KMS-11 (cell line): ENCODE data around the gene CTNNA1.

Experiments used
- H2AFZ ChIP-seq: fragments of 200-600 bp; sonication (generic); 2 replicates; pipeline ENCODE4 v1.6.1; 2016; ENCODE audit warnings: antibody characterized with exemption, mixed run types, low read depth
- H3K27ac ChIP-seq: fragments of 200-600 bp; sonication (generic); 2 replicates; pipeline ENCODE4 v1.6.1; 2016; ENCODE audit warnings: mild to moderate bottlenecking, mixed run types
- H3K27me3 ChIP-seq: fragments of 200-600 bp; sonication (generic); 2 replicates; pipeline ENCODE4 v1.6.1; 2017; ENCODE audit warnings: mild to moderate bottlenecking, low read depth, mixed run types, moderate library complexity; ENCODE audit not compliant: insufficient read depth
- H3K36me3 ChIP-seq: fragments of 200-600 bp; sonication (generic); 2 replicates; pipeline ENCODE4 v1.6.1; 2017; ENCODE audit warnings: mild to moderate bottlenecking, mixed run types; ENCODE audit not compliant: insufficient read depth
- H3K4me1 ChIP-seq: fragments of 200-600 bp; sonication (generic); 2 replicates; pipeline ENCODE4 v1.6.1; 2016; ENCODE audit warnings: mild to moderate bottlenecking, low read depth, mixed run types; ENCODE audit not compliant: poor library complexity, severe bottlenecking
- H3K4me2 ChIP-seq: fragments of 200-600 bp; sonication (generic); 2 replicates; pipeline ENCODE4 v1.7.0; 2016; ENCODE audit warnings: mild to moderate bottlenecking, mixed run types
- H3K4me3 ChIP-seq: fragments of 200-600 bp; sonication (generic); IDR thresholded peaks from 2 replicates; pipeline ENCODE4 v1.6.1; 2017; ENCODE audit warnings: low read depth, low read length, mixed read lengths; ENCODE audit not compliant: insufficient read depth
- H3K79me2 ChIP-seq: fragments of 200-600 bp; sonication (generic); 2 replicates; pipeline ENCODE4 v1.6.1; 2016; ENCODE audit warnings: low read depth, mixed run types; ENCODE audit not compliant: insufficient read depth
- H3K9ac ChIP-seq: fragments of 200-600 bp; sonication (generic); 2 replicates; pipeline ENCODE4 v1.6.1; 2016; ENCODE audit warnings: mild to moderate bottlenecking, mixed run types
- H4K20me1 ChIP-seq: fragments of 200-600 bp; sonication (generic); 2 replicates; pipeline ENCODE4 v1.6.1; 2016; ENCODE audit warnings: mild to moderate bottlenecking, mixed run types; ENCODE audit not compliant: insufficient read depth
- CTCF ChIP-seq: fragments of 200-600 bp; sonication (generic); conservative IDR thresholded peaks from 2 replicates; pipeline ENCODE4 v1.6.1; 2017; ENCODE audit warnings: low read depth, mild to moderate bottlenecking, antibody characterized with exemption, low read length, moderate library complexity, mixed read lengths

CTNNA1 gene

GRCh38 chr5:138853132-138853531, 99.9 kb downstream of the CTNNA1 start:
- Histone ChIP-seq H3K9ac (no peak overlapping the region), H3K4me2 (no peak overlapping the region), H3K36me3 (no peaks in the 10 kb centered on the region), H3K79me2 (no peaks in the 10 kb centered on the region), H3K27me3 (no peaks in the 10 kb centered on the region), H4K20me1 (no peaks in the 10 kb centered on the region), H3K4me1 (no peaks in the 10 kb centered on the region), H2AFZ (no peak overlapping the region), H3K27ac (no peak overlapping the region), H3K4me3 (no peak overlapping the region)
- TF ChIP-seq CTCF = no peak

- H3K79me2 ChIP-seq = no peaks in the 10 kb centered on the region
These were observed 113.8 kb downstream of the CTNNA1 start for GRCh38 chr5:138867011-138867410.

GRCh38 chr5:138869038-138869437, 115.8 kb downstream of the CTNNA1 start:
- Histone ChIP-seq H3K79me2 (no peaks in the 10 kb centered on the region), H3K27ac (no peak overlapping the region), H2AFZ (no peak overlapping the region), H3K27me3 (no peaks in the 10 kb centered on the region), H4K20me1 (no peaks in the 10 kb centered on the region), H3K9ac (no peak overlapping the region), H3K4me3 (no peak overlapping the region), H3K4me2 (no peak overlapping the region), H3K36me3 (no peaks in the 10 kb centered on the region), H3K4me1 (no peaks in the 10 kb centered on the region)
- TF ChIP-seq CTCF = no peak

More at GRCh38 chr5:138867011-138867410, 113.8 kb downstream of the CTNNA1 start:
- H4K20me1 ChIP-seq = no peaks in the 10 kb centered on the region
- no peak overlapping the region for H3K4me2 ChIP-seq
- H3K27ac ChIP-seq = no peak overlapping the region
- no peak for TF ChIP-seq CTCF
- H3K4me3 ChIP-seq = no peak overlapping the region
- no peaks in the 10 kb centered on the region for H3K4me1 ChIP-seq
- no peak overlapping the region for H2AFZ ChIP-seq
- no peak overlapping the region for H3K9ac ChIP-seq
- no peaks in the 10 kb centered on the region for H3K27me3 ChIP-seq
- H3K36me3 ChIP-seq = no peaks in the 10 kb centered on the region

GRCh38 chr5:138869763-138870500, 116.7 kb downstream of the CTNNA1 start:
- Histone ChIP-seq H3K79me2 (no peaks in the 10 kb centered on the region), H2AFZ (no peak overlapping the region), H3K27ac (no peak overlapping the region), H3K27me3 (no peaks in the 10 kb centered on the region), H4K20me1 (no peaks in the 10 kb centered on the region), H3K4me3 (no peak overlapping the region), H3K36me3 (no peaks in the 10 kb centered on the region), H3K4me2 (no peak overlapping the region), H3K4me1 (no peaks in the 10 kb centered on the region), H3K9ac (no peak overlapping the region)
- TF ChIP-seq CTCF = no peak
